Measurements from ENCODE around the gene AQP5. TPM values are rescaled to one million over a fixed set of nuclear protein-coding genes. Genes with fewer than 3 reads are reported as not detected.

Gene AQP5
- total RNA-seq, 8 experiments from 2014 or later = 0.25 to 1.5 (median 0.35) TPM; not detected in 2

DNA sequence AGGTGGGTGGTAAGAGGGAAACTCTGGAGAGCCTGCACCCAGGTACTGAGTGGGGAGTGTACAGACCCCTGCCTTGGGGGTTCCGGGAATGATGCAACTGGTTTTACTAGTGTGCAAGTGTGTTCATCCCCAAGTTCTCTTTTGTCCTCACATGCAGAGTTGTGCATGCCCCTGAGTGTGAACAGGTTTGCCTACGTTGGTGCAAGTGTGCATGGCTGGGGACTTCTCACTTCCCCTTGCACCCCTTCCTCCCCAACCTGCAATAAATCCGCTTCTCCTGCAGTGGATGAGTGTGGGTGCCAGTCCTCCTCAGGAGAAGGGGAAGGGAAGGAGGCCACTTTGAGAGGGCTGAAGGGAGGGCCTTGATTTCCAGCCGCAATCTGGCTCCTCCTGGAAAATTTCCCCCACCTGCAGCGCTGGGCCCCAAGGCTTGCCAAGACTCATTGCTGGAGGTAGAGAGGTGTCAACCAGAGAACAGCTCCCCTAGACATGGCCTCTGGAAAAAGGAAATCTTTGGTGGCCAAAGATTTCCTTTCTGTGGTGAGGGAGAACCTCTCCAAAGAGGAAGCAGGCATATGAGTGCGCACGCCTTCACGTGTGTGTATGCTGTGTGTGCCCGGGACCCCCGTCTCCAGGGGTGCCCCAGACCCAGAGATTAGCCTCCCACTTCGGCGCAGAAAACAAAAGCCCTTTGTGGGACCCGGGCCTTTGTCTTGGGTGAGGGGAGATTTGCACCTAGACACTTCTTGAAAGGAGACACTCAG is 5.6 kb upstream of the AQP5 start:
- H3K4me1 ChIP-seq (replicated peaks in 1 of 2) = peaks cover 2 to 4% of the 10 kb centered on the region in 2 donors
- ATAC-seq (replicated peaks in 6 of 8) = peak in 2 of 8 experiments; percentile 4 to 5
- no peak overlapping the region for H3K4me3 ChIP-seq
- in situ Hi-C loops (cut with MboI; ENCODE audit: low pct_unique_long_range_greater_than_20kb in 2 of 9, low sequenced_read_pairs in 9 of 9, unreplicated experiment in 9 of 9) = loop anchor here in 3 of 9 experiments (25.0 kb wide), 1 partner anchor 106 kb away; the partner anchor contains the start of gene ASIC1 (in 3 of the 3)
- no peak overlapping the region for H3K27ac ChIP-seq
- 39 to 96% (median 80%) methylated on average over 3 to 6 of the region's 13 CpGs; no CpG with 5 or more reads in 4 of the 10 experiments for WGBS, 10 experiments

DNA sequence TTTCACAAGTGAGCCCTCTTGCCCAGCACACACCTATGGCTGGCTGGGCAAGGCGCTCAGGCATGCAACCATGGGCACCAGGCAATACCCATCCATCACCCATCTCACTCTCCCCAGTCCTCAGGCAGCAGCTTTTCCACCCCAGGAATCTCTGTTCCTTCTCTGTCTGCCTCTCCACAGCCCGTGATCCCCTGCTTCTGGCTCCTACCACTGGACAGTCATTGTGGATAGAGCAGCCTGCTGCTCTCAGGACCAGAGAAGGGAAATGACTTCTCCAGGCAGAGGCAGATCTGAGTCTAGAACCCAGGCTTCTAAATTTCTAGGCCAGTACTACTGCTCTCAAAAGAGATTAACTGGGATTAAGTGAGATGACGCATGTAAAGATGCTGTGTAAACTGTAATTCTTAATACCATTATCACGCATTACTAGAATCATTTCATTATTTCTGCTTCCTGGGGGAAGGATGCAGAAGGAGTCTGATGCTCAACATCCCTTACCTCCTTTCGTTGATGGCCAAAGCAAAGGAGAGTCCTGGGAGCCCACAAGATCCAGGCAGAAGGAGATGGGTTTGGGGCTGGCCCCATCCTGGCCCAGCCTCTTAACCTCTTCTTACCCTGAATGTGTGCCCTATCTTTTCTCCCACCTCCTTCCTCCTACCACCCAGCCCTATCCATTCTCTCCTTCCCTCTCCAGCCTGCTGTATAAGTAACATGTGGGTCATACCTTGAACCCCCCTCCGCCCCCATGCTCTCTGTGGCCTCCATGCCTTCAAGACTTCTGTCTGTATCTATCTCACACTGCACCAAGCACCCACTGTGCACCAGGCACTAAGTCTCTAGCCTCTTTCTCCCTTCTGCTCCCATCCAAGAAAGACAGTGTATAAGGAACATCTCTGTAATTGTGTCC is 4.8 kb upstream of the AQP5 start:
- no peak overlapping the region for H3K27ac ChIP-seq
- 0 to 100% (median 76%) methylated on average over 1 to 5 of the region's 6 CpGs; no CpG with 5 or more reads in 2 of the 10 experiments for WGBS, 10 experiments
- ATAC-seq (replicated peaks in 6 of 8) = no peak
- peaks cover 2 to 8% of the 10 kb centered on the region in 2 donors for H3K4me1 ChIP-seq (replicated peaks in 1 of 2)
- in situ Hi-C loops (cut with MboI; ENCODE audit: low pct_unique_long_range_greater_than_20kb in 2 of 9, low sequenced_read_pairs in 9 of 9, unreplicated experiment in 9 of 9) = loop anchor here in 3 of 9 experiments (25.0 kb wide), 1 partner anchor 105 kb away; the partner anchor contains the start of gene ASIC1 (in 3 of the 3)
- no peak overlapping the region for H3K4me3 ChIP-seq

- Histone ChIP-seq H3K4me1 (replicated peaks in 1 of 2) (peaks cover 2 to 15% of the 10 kb centered on the region in 2 donors), H3K27ac (no peak overlapping the region), H3K4me3 (no peak overlapping the region)
- in situ Hi-C loops (cut with MboI; ENCODE audit: low pct_unique_long_range_greater_than_20kb in 2 of 9, low sequenced_read_pairs in 9 of 9, unreplicated experiment in 9 of 9) = loop anchor here in 3 of 9 experiments (25.0 kb wide), 1 partner anchor 105 kb away; the partner anchor contains the start of gene ASIC1 (in 3 of the 3)
- no peak for ATAC-seq (replicated peaks in 6 of 8)
Measured at GRCh38 chr12:49957570-49957967, 4.1 kb upstream of the AQP5 start.

DNA sequence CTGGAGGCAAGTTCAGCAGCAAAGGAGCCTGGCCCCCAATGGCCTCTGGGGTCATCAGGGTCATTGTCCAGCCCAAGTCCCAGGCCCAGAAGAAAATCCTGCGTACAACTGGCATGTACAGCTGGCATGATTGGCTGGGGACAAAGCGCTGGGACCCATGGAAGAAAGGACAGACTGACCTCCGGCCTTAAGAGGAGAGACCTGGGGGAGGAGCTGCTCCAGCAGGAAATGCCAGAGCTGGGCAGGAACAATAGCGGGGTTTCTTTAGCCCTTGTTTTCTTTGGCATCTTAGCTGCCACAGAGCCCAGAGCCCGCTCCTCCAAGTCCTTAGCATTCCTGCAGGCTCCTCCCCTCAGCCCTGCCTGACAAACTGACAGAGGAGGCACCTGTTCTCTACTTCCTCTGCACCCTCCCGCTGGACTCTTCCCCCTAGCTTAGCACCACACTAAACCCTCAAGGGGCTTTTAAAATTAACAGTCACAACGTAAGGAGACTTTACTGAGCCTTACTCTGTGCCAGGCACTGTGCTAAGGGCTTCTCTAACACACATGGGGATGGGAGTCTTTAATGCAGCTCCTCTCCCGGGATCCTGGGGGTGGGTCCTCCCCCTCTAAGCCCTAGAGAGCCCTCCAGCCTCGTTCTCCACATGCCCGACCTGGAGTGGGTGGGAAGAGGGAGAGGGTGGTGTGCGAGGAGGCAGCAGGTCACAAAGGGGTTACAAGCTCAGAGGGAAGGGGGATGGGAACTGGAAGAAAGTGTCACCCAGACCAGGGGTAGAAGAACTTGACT is 1.8 kb upstream of the AQP5 start:
- peak in 1 of 8 experiments; percentile 25 for ATAC-seq (replicated peaks in 6 of 8)
- Histone ChIP-seq H3K4me1 (replicated peaks in 1 of 2) (peaks cover 2 to 21% of the 10 kb centered on the region in 2 donors), H3K27ac (no peak overlapping the region), H3K4me3 (no peak overlapping the region)
- in situ Hi-C loops (cut with MboI; ENCODE audit: low pct_unique_long_range_greater_than_20kb in 2 of 9, low sequenced_read_pairs in 9 of 9, unreplicated experiment in 9 of 9) = loop anchor here in 5 of 9 experiments (10.0 to 25.0 kb wide), 3 partner anchors 95 to 115 kb away; partner anchors contain the start of gene ASIC1 (in 4 of the 5)
- WGBS, 10 experiments = 26 to 83% (median 35%) methylated on average over 1 to 7 of the region's 11 CpGs

DNA sequence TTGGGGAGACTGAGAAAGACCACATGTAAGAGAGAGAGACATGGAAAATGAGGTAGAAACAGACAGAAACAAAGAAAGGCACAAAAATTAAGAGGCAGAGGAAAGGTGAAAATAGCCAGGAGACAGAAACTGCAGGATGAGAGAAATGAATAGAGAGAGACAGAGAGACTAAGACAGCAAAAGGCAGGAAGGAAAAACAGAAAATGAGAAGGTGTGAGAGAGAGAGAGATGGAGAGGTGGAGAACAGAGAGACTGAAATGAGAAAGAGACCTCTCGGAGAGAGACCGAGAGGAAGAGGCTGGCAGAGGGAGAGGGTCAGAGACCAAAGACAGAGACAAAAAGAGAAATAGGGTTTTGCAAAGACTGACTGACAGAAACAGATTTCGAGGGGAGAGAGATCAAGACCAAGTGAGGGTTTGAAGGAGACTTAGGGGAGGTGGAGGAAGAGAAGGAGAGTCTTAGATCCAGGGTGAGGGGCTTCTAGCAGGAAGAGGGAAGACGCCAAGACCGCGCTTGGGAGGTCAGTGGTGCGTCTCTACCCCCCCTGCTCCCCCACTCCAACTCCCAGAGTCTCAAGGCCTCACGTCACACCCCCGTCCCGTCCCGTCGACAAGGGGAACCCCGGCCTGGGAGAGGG is 1.1 kb upstream of the AQP5 start:
- H3K4me3 ChIP-seq = no peak overlapping the region
- H3K4me1 ChIP-seq (replicated peaks in 1 of 2) = peaks cover 2 to 21% of the 10 kb centered on the region in 2 donors
- no peak for ATAC-seq (replicated peaks in 6 of 8)
- in situ Hi-C loops (cut with MboI; ENCODE audit: low pct_unique_long_range_greater_than_20kb in 2 of 9, low sequenced_read_pairs in 9 of 9, unreplicated experiment in 9 of 9) = loop anchor here in 5 of 9 experiments (10.0 to 25.0 kb wide), 3 partner anchors 94 to 114 kb away; partner anchors contain the start of gene ASIC1 (in 4 of the 5)
- 47 to 84% (median 70%) methylated on average over 1 to 7 of the region's 13 CpGs for WGBS, 10 experiments
- H3K27ac ChIP-seq = no peak overlapping the region

DNA sequence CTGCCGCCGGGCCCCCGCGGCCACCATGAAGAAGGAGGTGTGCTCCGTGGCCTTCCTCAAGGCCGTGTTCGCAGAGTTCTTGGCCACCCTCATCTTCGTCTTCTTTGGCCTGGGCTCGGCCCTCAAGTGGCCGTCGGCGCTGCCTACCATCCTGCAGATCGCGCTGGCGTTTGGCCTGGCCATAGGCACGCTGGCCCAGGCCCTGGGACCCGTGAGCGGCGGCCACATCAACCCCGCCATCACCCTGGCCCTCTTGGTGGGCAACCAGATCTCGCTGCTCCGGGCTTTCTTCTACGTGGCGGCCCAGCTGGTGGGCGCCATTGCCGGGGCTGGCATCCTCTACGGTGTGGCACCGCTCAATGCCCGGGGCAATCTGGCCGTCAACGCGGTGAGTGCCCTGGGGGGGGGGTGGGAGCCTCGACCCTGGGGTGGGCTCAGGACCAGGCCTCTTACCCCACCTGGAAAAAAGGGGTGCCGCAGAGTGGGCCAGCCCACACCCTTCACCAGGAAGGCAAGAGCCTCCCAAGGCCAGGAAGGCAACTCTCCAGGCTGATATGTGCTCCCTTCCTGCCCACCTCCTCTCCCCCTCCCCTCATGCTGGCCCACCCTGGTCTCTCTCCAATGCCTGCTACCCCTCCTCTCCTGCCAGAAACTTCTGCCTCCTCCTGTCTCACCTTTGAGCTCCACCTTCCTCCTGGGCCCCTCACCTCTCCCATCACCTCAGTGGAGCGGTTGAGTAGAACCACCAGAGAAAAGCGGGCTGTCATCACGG is 507 bp downstream of the AQP5 start:
- in situ Hi-C loops (cut with MboI; ENCODE audit: low pct_unique_long_range_greater_than_20kb in 2 of 9, low sequenced_read_pairs in 9 of 9, unreplicated experiment in 9 of 9) = loop anchor here in 5 of 9 experiments (10.0 to 25.0 kb wide), 3 partner anchors 93 to 113 kb away; partner anchors contain the start of gene ASIC1 (in 4 of the 5)
- WGBS, 10 experiments = 60 to 100% (median 78%) methylated on average over 2 to 3 of the region's 37 CpGs; no CpG with 5 or more reads in 7 of the 10 experiments
- no peak for ATAC-seq (replicated peaks in 6 of 8)
- H3K27ac ChIP-seq = no peak overlapping the region
- H3K4me1 ChIP-seq (replicated peaks in 1 of 2) = peaks cover 2 to 25% of the 10 kb centered on the region in 2 donors
- H3K4me3 ChIP-seq = peak overlapping the region in 2 of 5 donors; percentile 6 to 26

GRCh38 chr12:49962861-49963765 is 1.4 kb downstream of the AQP5 start:
- in situ Hi-C loops (cut with MboI; ENCODE audit: low pct_unique_long_range_greater_than_20kb in 2 of 9, low sequenced_read_pairs in 9 of 9, unreplicated experiment in 9 of 9) = loop anchor here in 5 of 9 experiments (10.0 to 25.0 kb wide), 3 partner anchors 92 to 112 kb away; partner anchors contain the start of gene ASIC1 (in 4 of the 5)
- H3K4me1 ChIP-seq (replicated peaks in 1 of 2) = peaks cover 6 to 33% of the 10 kb centered on the region in 2 donors
- H3K27ac ChIP-seq = no peak overlapping the region
- WGBS, 10 experiments = 51 to 88% (median 69%) methylated on average over 4 to 12 of the region's 21 CpGs; no CpG with 5 or more reads in 6 of the 10 experiments
- ATAC-seq (replicated peaks in 6 of 8) = peak in 4 of 8 experiments; percentile 4 to 34 (median 16)
- H3K4me3 ChIP-seq = no peak overlapping the region

- H3K4me1 ChIP-seq (replicated peaks in 1 of 2) = peaks cover 6 to 35% of the 10 kb centered on the region in 2 donors
- no peak overlapping the region for H3K4me3 ChIP-seq
- WGBS, 10 experiments = 83 to 96% (median 88%) methylated on average over 2 to 8 of the region's 17 CpGs; no CpG with 5 or more reads in 6 of the 10 experiments
- in situ Hi-C loops (cut with MboI; ENCODE audit: low pct_unique_long_range_greater_than_20kb in 2 of 9, low sequenced_read_pairs in 9 of 9, unreplicated experiment in 9 of 9) = loop anchor here in 5 of 9 experiments (10.0 to 25.0 kb wide), 3 partner anchors 91 to 111 kb away; partner anchors contain the start of gene ASIC1 (in 4 of the 5)
- no peak overlapping the region for H3K27ac ChIP-seq
- ATAC-seq (replicated peaks in 6 of 8) = no peak
Measured at GRCh38 chr12:49963976-49964815, 2.5 kb downstream of the AQP5 start.

GRCh38 chr12:49964849-49965624 is 3.4 kb downstream of the AQP5 start:
- Histone ChIP-seq H3K27ac (no peak overlapping the region), H3K4me3 (no peak overlapping the region), H3K4me1 (replicated peaks in 1 of 2) (peaks cover 6 to 34% of the 10 kb centered on the region in 2 donors)
- 20 to 58% (median 53%) methylated on average over 1 to 4 of the region's 13 CpGs; no CpG with 5 or more reads in 6 of the 10 experiments for WGBS, 10 experiments
- in situ Hi-C loops (cut with MboI; ENCODE audit: low pct_unique_long_range_greater_than_20kb in 2 of 9, low sequenced_read_pairs in 9 of 9, unreplicated experiment in 9 of 9) = loop anchor here in 7 of 9 experiments (5.0 to 25.0 kb wide), 5 partner anchors 87 to 110 kb away; partner anchors contain the start of gene ASIC1 (in 5 of the 7)
- no peak for ATAC-seq (replicated peaks in 6 of 8)

Data from motor neuron (in vitro differentiated cells).